Measurements from ENCODE around the gene NAXD. TPM values are rescaled to one million over a fixed set of nuclear protein-coding genes. Genes with fewer than 3 reads are reported as not detected.
"Not testable (repeated sequence)": the region's sequence is repeated elsewhere in the genome, so short reads cannot be mapped to it uniquely, and the experiment has no call there.

Gene NAXD
- total RNA-seq, 1 donor from 2014 or later, result 30.1 TPM

- DNase-seq (no peak), ATAC-seq (no peak)
- intact Hi-C loops (cut with micrococcal nuclease), result loop anchor here (10.0 kb wide), 1 partner anchor 454 kb away; no protein-coding TSS in a partner anchor
Measured at GRCh38 chr13:110590577-110590976, 24.8 kb upstream of the NAXD start.

- ATAC-seq, result no peak
- no peak for DNase-seq
- intact Hi-C loops (cut with micrococcal nuclease), result loop anchor here (2.0 to 10.0 kb wide), 2 partner anchors 226 to 452 kb away; no protein-coding TSS in a partner anchor
Measured at GRCh38 chr13:110592665-110593064, 22.7 kb upstream of the NAXD start.

- intact Hi-C loops (cut with micrococcal nuclease), result loop anchor here (2.0 to 10.0 kb wide), 2 partner anchors 225 to 451 kb away; no protein-coding TSS in a partner anchor
- DNase-seq (no peak), ATAC-seq (peak; percentile 90)
Measured at GRCh38 chr13:110593430-110594130, 21.8 kb upstream of the NAXD start.

GRCh38 chr13:110597041-110597689, 18.2 kb upstream of the NAXD start:
- DNase-seq (no peak), ATAC-seq (no peak)
- intact Hi-C loops (cut with micrococcal nuclease), result loop anchor here (10.0 kb wide), 1 partner anchor 448 kb away; no protein-coding TSS in a partner anchor

- DNase-seq (no peak), ATAC-seq (no peak)
- intact Hi-C loops (cut with micrococcal nuclease), result no loop called here
Measured at GRCh38 chr13:110600261-110600819, 15.0 kb upstream of the NAXD start.

GRCh38 chr13:110600980-110601379, 14.4 kb upstream of the NAXD start:
- no peak for DNase-seq
- intact Hi-C loops (cut with micrococcal nuclease), result no loop called here
- no peak for ATAC-seq

- no peak for DNase-seq
- intact Hi-C loops (cut with micrococcal nuclease), result no loop called here
- no peak for ATAC-seq
Measured at GRCh38 chr13:110605132-110605531, 10.2 kb upstream of the NAXD start.

- DNase-seq; ATAC-seq; intact Hi-C loops (cut with micrococcal nuclease): not testable (repeated sequence)
Measured at GRCh38 chr13:110606281-110606680, 9.1 kb upstream of the NAXD start.

GRCh38 chr13:110607675-110608224, 7.6 kb upstream of the NAXD start:
- ATAC-seq (no peak), DNase-seq (no peak)
- intact Hi-C loops (cut with micrococcal nuclease), result no loop called here

- intact Hi-C loops (cut with micrococcal nuclease), result no loop called here
- DNase-seq (no peak), ATAC-seq (no peak)
Measured at GRCh38 chr13:110610955-110611595, 4.3 kb upstream of the NAXD start.

- no peak for DNase-seq
Measured at GRCh38 chr13:110615005-110615321, 382 bp upstream of the NAXD start.

GRCh38 chr13:110616103-110617101, 1.1 kb downstream of the NAXD start:
- intact Hi-C loops (cut with micrococcal nuclease), result no loop called here
- no peak for DNase-seq
- no peak for ATAC-seq

More at GRCh38 chr13:110615005-110615321, 382 bp upstream of the NAXD start:
- no peak for ATAC-seq
- intact Hi-C loops (cut with micrococcal nuclease), result no loop called here

- no peak for DNase-seq
- no peak for ATAC-seq
- intact Hi-C loops (cut with micrococcal nuclease), result no loop called here
Measured at GRCh38 chr13:110617321-110618072, 2.2 kb downstream of the NAXD start.

GRCh38 chr13:110618167-110618566, 2.8 kb downstream of the NAXD start:
- intact Hi-C loops (cut with micrococcal nuclease), result no loop called here
- ATAC-seq (no peak), DNase-seq (no peak)

GRCh38 chr13:110618780-110619179, 3.4 kb downstream of the NAXD start:
- no peak for ATAC-seq
- no peak for DNase-seq
- intact Hi-C loops (cut with micrococcal nuclease), result no loop called here

- ATAC-seq (no peak), DNase-seq (no peak)
- intact Hi-C loops (cut with micrococcal nuclease), result no loop called here
Measured at GRCh38 chr13:110620596-110620995, 5.3 kb downstream of the NAXD start.

GRCh38 chr13:110624766-110625756, 9.7 kb downstream of the NAXD start:
- no peak for ATAC-seq
- DNase-seq, result no peak
- intact Hi-C loops (cut with micrococcal nuclease), result no loop called here

All from left ventricle myocardium superior (tissue), 1 donor.